G401.6 (cell line): Measurements from ENCODE around the gene TMEM256.

Experiments
- FAIRE-seq: peaks from 2 replicates; lab custom pipeline; 2012; peaks lifted over from hg19 to GRCh38; lab: Jason Lieb, UNC

TMEM256 gene

GRCh38 chr17:7429722-7430121 is 25.8 kb upstream of the TMEM256 start:
- no peak for FAIRE-seq

- no peak for FAIRE-seq
Measured at GRCh38 chr17:7428557-7428956, 24.7 kb upstream of the TMEM256 start, which contains the start of gene SPEM3. Gene SPEM3, plus strand, starts transcription at chr17:7428857. Its CDS starts 46 bp downstream, at chr17:7428903.

GRCh38 chr17:7427549-7427948 is 23.7 kb upstream of the TMEM256 start:
- no peak for FAIRE-seq

- no peak for FAIRE-seq
Measured at GRCh38 chr17:7426896-7427489, 23.1 kb upstream of the TMEM256 start.

- FAIRE-seq, result no peak
Measured at GRCh38 chr17:7426203-7426863, 22.4 kb upstream of the TMEM256 start.

GRCh38 chr17:7425756-7426155 is 21.9 kb upstream of the TMEM256 start:
- FAIRE-seq, result no peak

- no peak for FAIRE-seq
Measured at GRCh38 chr17:7425316-7425715, 21.4 kb upstream of the TMEM256 start, which contains the start of gene SPEM2. Gene SPEM2, plus strand, starts transcription at chr17:7425616. Its CDS starts 73 bp downstream, at chr17:7425689.

- FAIRE-seq, result no peak
Measured at GRCh38 chr17:7423679-7424078, 19.8 kb upstream of the TMEM256 start.

GRCh38 chr17:7421186-7421585 is 17.3 kb upstream of the TMEM256 start:
- no peak for FAIRE-seq

GRCh38 chr17:7419819-7420610 is 16.1 kb upstream of the TMEM256 start, which contains the start of gene SPEM1:
Gene SPEM1, plus strand, starts transcription at chr17:7420324. Its CDS starts 61 bp downstream, at chr17:7420385.
- FAIRE-seq, result no peak

- no peak for FAIRE-seq
Measured at GRCh38 chr17:7418472-7419152, 14.7 kb upstream of the TMEM256 start.

GRCh38 chr17:7417056-7417655 is 13.3 kb upstream of the TMEM256 start:
- no peak for FAIRE-seq

GRCh38 chr17:7416323-7416722 is 12.4 kb upstream of the TMEM256 start:
- FAIRE-seq, result no peak

GRCh38 chr17:7415784-7416183 is 11.9 kb upstream of the TMEM256 start:
- no peak for FAIRE-seq

GRCh38 chr17:7414837-7415236 is 10.9 kb upstream of the TMEM256 start:
- no peak for FAIRE-seq

GRCh38 chr17:7413346-7413985 is 9.6 kb upstream of the TMEM256 start:
- no peak for FAIRE-seq

GRCh38 chr17:7411427-7411750 is 7.5 kb upstream of the TMEM256 start:
- no peak for FAIRE-seq

GRCh38 chr17:7410634-7411426 is 6.9 kb upstream of the TMEM256 start:
- no peak for FAIRE-seq

- FAIRE-seq, result no peak
Measured at GRCh38 chr17:7409716-7410115, 5.8 kb upstream of the TMEM256 start.

GRCh38 chr17:7408863-7409262 is 5.0 kb upstream of the TMEM256 start:
- FAIRE-seq, result no peak

GRCh38 chr17:7408252-7408727 is 4.4 kb upstream of the TMEM256 start:
- no peak for FAIRE-seq
